Mononuclear cell (primary cell): ENCODE data around the gene RTP5. TPM values are rescaled to one million over a fixed set of nuclear protein-coding genes. Genes with fewer than 3 reads are reported as not detected.
"Not testable (repeated sequence)": the region's sequence is repeated elsewhere in the genome, so short reads cannot be mapped to it uniquely, and the experiment has no call there.

ENCODE experiments used
- H3K27me3 ChIP-seq: 2 replicates; pipeline ENCODE4 v1.6.0; 2011; ENCODE audit warnings: low read length, control low read depth; ENCODE audit not compliant: insufficient read depth
- H3K4me1 ChIP-seq: 2 replicates; pipeline ENCODE4 v1.5.1; 2011; ENCODE audit warnings: mild to moderate bottlenecking, low read length, control low read depth; ENCODE audit not compliant: insufficient read depth
- H3K4me3 ChIP-seq: 2 replicates; pipeline ENCODE4 v1.5.1; 2011; ENCODE audit warnings: mild to moderate bottlenecking, low read length, moderate library complexity
- H3K9me3 ChIP-seq: 2 replicates; pipeline ENCODE4 v1.5.1; 2011; ENCODE audit warnings: low read depth, mild to moderate bottlenecking, control low read depth, low read length
- total RNA-seq: library from RNA; depleted of rRNA; stranded (reverse); fragments of >200 nt; gene quantifications from one replicate; pipeline ENCODE4 v1.2.3, GENCODE V29; 2012

RTP5 gene
- total RNA-seq = 0.21 TPM

DNA sequence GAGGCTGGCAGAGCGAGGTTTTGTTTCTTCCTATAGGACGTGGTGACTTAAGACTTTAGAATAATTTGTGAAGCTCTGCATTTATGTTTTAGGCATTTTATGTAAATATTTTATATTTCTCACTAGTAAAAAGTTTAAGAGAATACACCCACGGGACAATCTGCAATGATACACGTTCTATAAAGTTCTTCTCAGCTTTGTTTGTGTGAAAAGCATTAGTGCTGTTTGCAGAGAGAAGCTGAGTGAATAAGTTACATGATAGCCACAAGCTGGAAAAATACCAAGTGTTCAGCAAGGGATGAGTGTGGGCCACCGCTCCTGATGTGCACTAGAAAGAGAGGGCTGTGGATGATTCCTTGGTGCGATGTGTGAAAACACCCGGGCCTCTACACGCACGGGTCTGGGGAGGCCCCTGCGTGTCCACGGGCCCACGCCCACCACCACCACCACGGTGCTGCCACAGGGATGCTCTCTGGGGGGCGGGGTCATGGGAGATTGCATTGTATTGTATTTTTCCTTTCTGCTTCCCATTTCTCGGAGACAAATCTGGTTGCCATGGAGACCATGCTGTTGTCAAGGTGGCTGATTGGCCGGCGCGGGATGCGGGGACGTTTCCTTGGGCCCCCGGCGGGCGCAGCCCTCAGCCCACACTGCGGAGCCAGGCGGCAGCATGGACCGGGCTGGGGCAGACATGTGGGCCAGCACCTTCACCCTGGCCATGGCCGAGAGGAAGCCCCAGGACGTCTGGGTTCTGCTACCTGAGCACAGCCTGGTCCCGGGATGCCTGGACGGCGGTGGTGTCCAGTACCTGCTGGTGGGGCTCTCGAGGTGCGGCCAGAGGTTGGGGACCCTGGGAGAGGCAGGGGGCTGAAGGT is at the start of gene RTP5:
RTP5 (plus strand) TSS at position 643 of the 875 bp plus-strand sequence; CDS start at position 671, 28 bp downstream.
- no peaks in the 10 kb centered on the region for H3K9me3 ChIP-seq
- H3K4me3 ChIP-seq = no peak within 1 kb of the TSS
- H3K4me1 ChIP-seq = peaks cover 54% of the 10 kb centered on the region
- H3K27me3 ChIP-seq = peaks cover 12% of the 10 kb centered on the region

GRCh38 chr2:241819947-241820624 is 49.4 kb upstream of the RTP5 start:
- H3K4me3 ChIP-seq, H3K27me3 ChIP-seq, H3K9me3 ChIP-seq: not testable (repeated sequence)
- peaks cover 15% of the 10 kb centered on the region for H3K4me1 ChIP-seq

GRCh38 chr2:241820625-241821384 is 48.7 kb upstream of the RTP5 start:
- H3K4me1 ChIP-seq = peaks cover 15% of the 10 kb centered on the region
- no peaks in the 10 kb centered on the region for H3K9me3 ChIP-seq
- H3K27me3 ChIP-seq = no peaks in the 10 kb centered on the region
- H3K4me3 ChIP-seq = no peak overlapping the region

DNA sequence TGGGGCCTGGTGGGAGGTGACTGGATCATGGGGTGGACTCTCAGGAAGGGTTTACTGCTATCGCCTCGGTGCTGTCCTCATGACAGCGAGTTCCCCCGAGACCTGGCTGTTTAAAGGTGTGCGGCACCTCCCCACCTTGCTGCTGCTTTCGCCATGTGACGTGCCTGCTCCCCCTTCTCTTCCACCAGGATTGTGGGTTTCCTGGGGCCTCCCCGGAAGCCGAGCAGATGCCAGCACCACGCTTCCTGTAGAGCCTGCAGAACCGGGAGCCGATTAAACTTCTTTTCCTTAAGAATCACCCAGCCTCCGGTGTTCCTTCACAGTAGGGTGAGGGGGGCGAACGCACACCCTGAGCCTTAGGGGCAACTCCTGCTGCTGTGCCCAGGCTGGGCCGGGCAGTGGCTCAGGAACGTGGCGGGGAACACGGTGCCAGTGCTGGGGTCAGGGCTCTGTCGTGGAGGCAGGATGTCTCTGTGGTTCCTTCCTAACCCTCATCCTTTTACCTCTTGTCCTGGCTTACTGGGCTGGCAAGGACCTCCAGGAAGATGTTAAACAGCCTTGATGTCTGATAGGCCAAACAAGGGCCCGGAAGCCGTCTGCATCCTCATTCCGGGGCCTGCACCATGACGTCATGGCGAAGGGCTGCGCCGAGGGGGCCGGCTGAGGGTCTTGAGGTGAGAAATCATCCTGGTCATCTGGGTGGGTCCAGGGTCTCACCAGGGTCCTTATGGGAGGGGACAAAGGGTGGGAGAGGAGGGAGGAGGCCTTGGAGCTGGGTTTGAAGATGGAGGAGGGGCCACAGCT is 47.9 kb upstream of the RTP5 start:
- no peak overlapping the region for H3K4me3 ChIP-seq
- no peaks in the 10 kb centered on the region for H3K27me3 ChIP-seq
- no peaks in the 10 kb centered on the region for H3K9me3 ChIP-seq
- H3K4me1 ChIP-seq = peaks cover 15% of the 10 kb centered on the region

- H3K4me3 ChIP-seq = no peak overlapping the region
Measured at GRCh38 chr2:241822264-241822623, 47.3 kb upstream of the RTP5 start.

DNA sequence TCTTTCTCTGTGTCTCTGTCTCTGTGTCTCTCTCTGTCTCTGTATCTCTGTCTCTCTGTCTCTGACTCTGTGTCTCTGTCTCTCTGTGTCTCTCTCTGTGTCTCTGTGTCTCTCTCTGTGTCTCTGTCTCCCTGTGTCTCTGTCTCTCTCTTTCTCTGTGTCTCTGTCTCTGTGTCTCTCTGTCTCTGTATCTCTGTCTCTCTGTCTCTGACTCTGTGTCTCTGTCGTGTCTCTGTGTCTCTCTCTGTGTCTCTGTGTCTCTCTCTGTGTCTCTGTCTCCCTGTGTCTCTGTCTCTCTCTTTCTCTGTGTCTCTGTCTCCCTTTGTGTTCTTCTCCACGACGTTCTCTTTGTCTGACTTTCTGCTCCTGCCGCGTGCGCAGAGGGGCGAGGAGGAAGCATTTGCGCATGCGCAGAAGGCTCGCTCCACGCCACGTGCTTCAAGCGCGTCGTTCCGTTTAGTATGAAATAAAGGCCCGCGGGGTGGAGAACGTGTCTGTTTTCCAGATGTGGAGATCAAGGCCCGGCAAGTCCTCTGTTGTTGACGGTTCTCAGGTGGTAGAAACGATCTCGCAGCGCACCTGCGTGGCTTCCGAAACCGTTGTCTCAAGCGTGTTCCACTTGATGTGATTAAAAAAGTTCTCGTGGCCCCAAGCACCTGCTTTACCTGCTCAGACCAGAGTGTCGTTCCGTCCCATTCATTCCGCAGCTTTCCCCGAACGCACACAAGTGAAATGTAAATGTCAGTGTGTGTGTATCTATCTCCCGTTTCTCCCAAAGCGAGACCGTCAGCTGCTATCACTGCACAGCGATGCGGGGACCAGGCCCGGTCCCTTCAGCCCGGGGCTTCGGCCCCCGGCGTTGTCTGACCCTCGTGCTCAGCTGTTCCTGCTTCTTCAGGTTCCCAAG is 45.7 kb upstream of the RTP5 start:
- H3K4me1 ChIP-seq, H3K27me3 ChIP-seq, H3K4me3 ChIP-seq: not testable (repeated sequence)
- H3K9me3 ChIP-seq = peaks cover 10% of the 10 kb centered on the region

More at GRCh38 chr2:241822264-241822623, 47.3 kb upstream of the RTP5 start:
- Histone ChIP-seq H3K9me3 (peaks cover 6% of the 10 kb centered on the region), H3K4me1 (peaks cover 13% of the 10 kb centered on the region), H3K27me3 (no peaks in the 10 kb centered on the region)

DNA sequence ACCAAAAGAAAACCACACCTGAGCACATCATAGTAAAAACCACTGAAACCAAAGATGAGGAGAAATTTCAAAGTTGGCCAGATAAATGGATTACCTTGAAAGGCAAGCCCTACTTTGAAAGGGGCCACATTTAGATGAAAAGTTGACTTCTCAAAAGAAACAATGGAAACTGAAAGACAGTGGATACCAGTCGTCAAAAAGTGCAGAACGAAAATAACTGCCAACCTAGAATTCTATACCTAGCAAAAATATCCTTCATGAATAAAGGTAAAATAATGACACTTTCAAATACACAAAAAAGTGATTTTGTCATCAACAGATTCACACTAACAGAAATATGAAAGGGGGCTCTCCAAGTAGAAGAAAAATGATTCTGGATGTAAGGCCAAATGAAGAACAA is 42.1 kb upstream of the RTP5 start:
- H3K27me3 ChIP-seq = no peaks in the 10 kb centered on the region
- no peak overlapping the region for H3K4me3 ChIP-seq
- peaks cover 10% of the 10 kb centered on the region for H3K9me3 ChIP-seq

GRCh38 chr2:241833101-241833663 is 36.3 kb upstream of the RTP5 start:
- no peak overlapping the region for H3K4me3 ChIP-seq
- no peaks in the 10 kb centered on the region for H3K9me3 ChIP-seq
- no peaks in the 10 kb centered on the region for H3K27me3 ChIP-seq
- H3K4me1 ChIP-seq = no peaks in the 10 kb centered on the region

More for the DNA sequence above, 42.1 kb upstream of the RTP5 start:
- no peaks in the 10 kb centered on the region for H3K4me1 ChIP-seq

DNA sequence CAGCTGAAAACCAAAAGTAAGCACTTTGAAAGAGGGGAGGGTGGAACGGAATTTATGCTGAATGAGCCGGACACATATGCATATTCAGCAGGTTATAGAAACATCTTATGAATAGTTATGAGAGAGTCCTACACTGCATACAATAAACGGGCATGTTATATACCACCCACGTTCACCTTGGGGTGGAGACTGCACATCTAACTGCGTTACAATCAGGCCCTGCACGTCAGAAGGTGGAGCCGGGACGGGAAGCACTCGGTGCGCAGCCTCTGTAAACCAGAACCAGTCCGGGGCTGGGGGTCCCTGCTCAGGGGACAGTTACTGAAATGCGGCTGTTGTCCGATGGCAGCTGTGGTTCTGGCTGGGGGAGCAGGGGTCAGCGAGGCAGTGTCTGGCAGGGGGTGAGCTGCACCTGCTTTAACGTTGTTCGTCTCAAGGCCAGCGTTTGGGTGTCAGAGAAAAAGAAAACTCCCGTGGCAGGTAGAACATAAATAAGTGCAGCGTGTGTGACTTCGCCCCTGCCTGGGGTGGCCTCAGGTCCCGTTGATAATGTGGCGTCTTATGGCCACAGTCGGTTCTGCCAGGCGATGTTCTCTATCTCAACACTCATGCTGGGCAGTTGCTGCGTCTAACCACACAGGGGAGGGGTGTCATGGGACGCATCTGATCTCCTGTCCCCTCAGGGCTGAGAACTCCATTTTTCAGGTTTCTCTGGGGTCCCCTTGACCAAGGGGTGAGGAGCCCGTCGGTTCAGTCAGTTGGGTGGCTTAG is 35.6 kb upstream of the RTP5 start:
- not testable (repeated sequence) for H3K4me1 ChIP-seq, H3K27me3 ChIP-seq, H3K4me3 ChIP-seq, H3K9me3 ChIP-seq

- Histone ChIP-seq H3K4me3 (no peak overlapping the region), H3K9me3 (no peaks in the 10 kb centered on the region), H3K27me3 (no peaks in the 10 kb centered on the region), H3K4me1 (no peaks in the 10 kb centered on the region)
Measured at GRCh38 chr2:241834527-241835210, 34.9 kb upstream of the RTP5 start.

DNA sequence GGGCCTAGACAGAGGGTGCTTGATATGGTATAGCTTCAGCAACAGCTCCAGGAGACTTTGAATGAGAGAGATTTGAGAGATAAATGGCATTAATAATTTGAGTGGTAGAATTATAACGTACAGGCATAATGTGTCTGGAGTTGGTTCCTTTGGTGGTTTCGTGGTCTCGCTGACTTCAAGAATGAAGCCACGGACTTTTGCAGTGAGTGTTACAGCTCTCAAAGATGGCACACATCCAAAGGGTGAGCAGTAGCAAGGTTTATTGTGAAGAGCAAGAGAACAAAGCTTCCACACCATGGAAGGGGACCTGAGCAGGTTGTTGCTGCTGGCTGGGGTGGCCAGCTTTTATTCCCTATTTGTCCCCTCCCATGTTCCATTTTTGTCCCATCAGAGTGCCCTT is 33.9 kb upstream of the RTP5 start:
- Histone ChIP-seq H3K4me1 (no peaks in the 10 kb centered on the region), H3K9me3 (no peaks in the 10 kb centered on the region), H3K4me3 (no peak overlapping the region), H3K27me3 (no peaks in the 10 kb centered on the region)

GRCh38 chr2:241836292-241836691 is 33.2 kb upstream of the RTP5 start:
- Histone ChIP-seq H3K4me3 (no peak overlapping the region), H3K9me3 (no peaks in the 10 kb centered on the region), H3K27me3 (no peaks in the 10 kb centered on the region)

More at GRCh38 chr2:241836292-241836691, 33.2 kb upstream of the RTP5 start:
- no peaks in the 10 kb centered on the region for H3K4me1 ChIP-seq
